ENCODE results near the gene LRRC4.

- TF ChIP-seq CTCF (IDR thresholded peaks at IDR 0.05) (no peak), EZH2 (IDR thresholded peaks at IDR 0.05) (no peak), EZH2phosphoT487 (IDR thresholded peaks at IDR 0.05) (no peak)
Observed at GRCh38 chr7:128057909-128058308, 26.7 kb upstream of the LRRC4 start.

All from neural progenitor cell (in vitro differentiated cells).